Neural cell (in vitro differentiated cells): ENCODE measurements around the gene VEGFB.

Source experiments
- EP300 ChIP-seq: fragments of 450-650 bp; conservative IDR thresholded peaks from 2 replicates; pipeline ENCODE4 v1.6.1; 2014; ENCODE audit warnings: antibody characterized with exemption, mild to moderate bottlenecking, moderate library complexity; ENCODE audit not compliant: poor library complexity, severe bottlenecking
- POLR2AphosphoS5 ChIP-seq: IDR thresholded peaks from 2 replicates; pipeline ENCODE4 v1.6.1; 2012
- TAF1 ChIP-seq: IDR thresholded peaks from 2 replicates; pipeline ENCODE4 v1.6.1; 2012; ENCODE audit warnings: low read depth
- TF ChIP-seq, protein P1 (sequence below): fragments of 450-650 bp; IDR thresholded peaks from 2 replicates; pipeline ENCODE4 v1.5.1; 2014; ENCODE audit warnings: antibody characterized with exemption, mild to moderate bottlenecking, moderate library complexity; ENCODE audit not compliant: poor library complexity, severe bottlenecking

GRCh38 chr11:64226507-64227051, 7.8 kb upstream of the VEGFB start:
- TF ChIP-seq, protein P1, sequence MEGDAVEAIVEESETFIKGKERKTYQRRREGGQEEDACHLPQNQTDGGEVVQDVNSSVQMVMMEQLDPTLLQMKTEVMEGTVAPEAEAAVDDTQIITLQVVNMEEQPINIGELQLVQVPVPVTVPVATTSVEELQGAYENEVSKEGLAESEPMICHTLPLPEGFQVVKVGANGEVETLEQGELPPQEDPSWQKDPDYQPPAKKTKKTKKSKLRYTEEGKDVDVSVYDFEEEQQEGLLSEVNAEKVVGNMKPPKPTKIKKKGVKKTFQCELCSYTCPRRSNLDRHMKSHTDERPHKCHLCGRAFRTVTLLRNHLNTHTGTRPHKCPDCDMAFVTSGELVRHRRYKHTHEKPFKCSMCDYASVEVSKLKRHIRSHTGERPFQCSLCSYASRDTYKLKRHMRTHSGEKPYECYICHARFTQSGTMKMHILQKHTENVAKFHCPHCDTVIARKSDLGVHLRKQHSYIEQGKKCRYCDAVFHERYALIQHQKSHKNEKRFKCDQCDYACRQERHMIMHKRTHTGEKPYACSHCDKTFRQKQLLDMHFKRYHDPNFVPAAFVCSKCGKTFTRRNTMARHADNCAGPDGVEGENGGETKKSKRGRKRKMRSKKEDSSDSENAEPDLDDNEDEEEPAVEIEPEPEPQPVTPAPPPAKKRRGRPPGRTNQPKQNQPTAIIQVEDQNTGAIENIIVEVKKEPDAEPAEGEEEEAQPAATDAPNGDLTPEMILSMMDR, result no peak
- TF ChIP-seq POLR2AphosphoS5 (no peak), TAF1 (no peak), EP300 (no peak)
